CD4-positive, alpha-beta T cell treated with Interleukin-6 for 4 hours (primary cell): Measurements from ENCODE around the gene USP20.

Experiments
- DNase-seq: peaks from one replicate; pipeline ENCODE4 v3.0.0-alpha.2; 2020; ENCODE audit warnings: mixed read lengths

The USP20 gene

GRCh38 chr9:129857207-129857606 lies 21.9 kb downstream of the USP20 start:
- DNase-seq, result no peak

- no peak for DNase-seq
Observed at GRCh38 chr9:129858167-129858962, 23.1 kb downstream of the USP20 start.

- no peak for DNase-seq
Observed at GRCh38 chr9:129860653-129861446, 25.6 kb downstream of the USP20 start.

- no peak for DNase-seq
Observed at GRCh38 chr9:129861447-129861827, 26.2 kb downstream of the USP20 start.

GRCh38 chr9:129863059-129863690 lies 27.9 kb downstream of the USP20 start:
- peak; percentile 85 for DNase-seq

GRCh38 chr9:129864991-129865647 lies 29.9 kb downstream of the USP20 start:
- DNase-seq, result no peak

GRCh38 chr9:129865668-129866320 lies 30.5 kb downstream of the USP20 start:
- no peak for DNase-seq

GRCh38 chr9:129866394-129867135 lies 31.3 kb downstream of the USP20 start:
- DNase-seq, result peak; percentile 75

- DNase-seq, result peak; percentile 32
Observed at GRCh38 chr9:129867136-129868022, 32.1 kb downstream of the USP20 start.

- DNase-seq, result no peak
Observed at GRCh38 chr9:129868023-129868871, 33.0 kb downstream of the USP20 start.

GRCh38 chr9:129868872-129869486 lies 33.7 kb downstream of the USP20 start:
- peak; percentile 96 for DNase-seq

GRCh38 chr9:129869585-129870501 lies 34.6 kb downstream of the USP20 start:
- no peak for DNase-seq

GRCh38 chr9:129871046-129871445 lies 35.8 kb downstream of the USP20 start:
- no peak for DNase-seq

GRCh38 chr9:129873563-129874190 lies 38.4 kb downstream of the USP20 start:
- no peak for DNase-seq

GRCh38 chr9:129874261-129875101 lies 39.2 kb downstream of the USP20 start:
- DNase-seq, result no peak

GRCh38 chr9:129875181-129875611 lies 39.9 kb downstream of the USP20 start:
- no peak for DNase-seq
